CD8-positive, alpha-beta memory T cell (primary cell): Measurements from ENCODE around the gene DERA. TPM values are rescaled to one million over a fixed set of nuclear protein-coding genes. Genes with fewer than 3 reads are reported as not detected.
A peak's percentile ranks its signal among the peaks of the same experiment; 100 is the strongest.

ENCODE experiments used
- CTCF ChIA-PET: fragments of 350-600 bp; sonication (Branson Sonifier 250); formaldehyde crosslinking; loops from one replicate; lab custom pipeline; 2021; ENCODE audit warnings: antibody characterized with exemption; lab: Charles Lee
- POLR2A ChIA-PET: fragments of 350-600 bp; sonication (Branson Sonifier 250); formaldehyde crosslinking; loops from one replicate; lab custom pipeline; 2021; ENCODE audit warnings: antibody characterized with exemption; lab: Charles Lee
- DNase-seq, 5 donors: peaks; one replicate each; pipeline versions ENCODE4 v3.0.0 to v3.0.0-alpha.2; 2020 to 2022; ENCODE audit warnings: mixed read lengths in 1 of 5
- H3K27ac ChIP-seq: one replicate; pipeline ENCODE4 v1.7.0; 2013; ENCODE audit warnings: low read depth, mild to moderate bottlenecking, low read length, moderate library complexity
- H3K27me3 ChIP-seq: 2 replicates; pipeline ENCODE4 v1.7.0; 2013; ENCODE audit warnings: low read length, mild to moderate bottlenecking; ENCODE audit not compliant: insufficient read depth, poor library complexity, severe bottlenecking
- H3K36me3 ChIP-seq: 2 replicates; pipeline ENCODE4 v1.7.0; 2013; ENCODE audit warnings: mild to moderate bottlenecking, low read length, moderate library complexity; ENCODE audit not compliant: insufficient read depth
- H3K4me1 ChIP-seq: 2 replicates; pipeline ENCODE4 v1.7.0; 2013; ENCODE audit warnings: mild to moderate bottlenecking, low read length, moderate library complexity; ENCODE audit not compliant: insufficient read depth
- H3K4me3 ChIP-seq: 2 replicates; pipeline ENCODE4 v1.7.0; 2013; ENCODE audit warnings: mild to moderate bottlenecking, low read length
- H3K9me3 ChIP-seq: 2 replicates; pipeline ENCODE4 v1.7.0; 2013; ENCODE audit warnings: mild to moderate bottlenecking, low read length
- H3K27ac Mint-ChIP-seq, 8 donors: one replicate each; pipeline ENCODE4 v1.8.0; 2020 to 2021; ENCODE audit warnings: mixed read lengths in 8 of 8, mild to moderate bottlenecking in 6 of 8, inconsistent platforms in 3 of 8, moderate library complexity in 3 of 8
- H3K27me3 Mint-ChIP-seq, 2 donors: one replicate each; pipeline ENCODE4 v1.8.0; 2020 to 2021; ENCODE audit warnings: mixed read lengths in 2 of 2, mild to moderate bottlenecking in 1 of 2, moderate library complexity in 1 of 2
- H3K36me3 Mint-ChIP-seq, 3 donors: one replicate each; pipeline ENCODE4 v1.8.0; 2020 to 2021; ENCODE audit warnings: mixed read lengths in 3 of 3, inconsistent platforms in 1 of 3, mild to moderate bottlenecking in 1 of 3
- H3K4me1 Mint-ChIP-seq, 3 donors: one replicate each; pipeline ENCODE4 v1.8.0; 2020 to 2021; ENCODE audit warnings: mixed read lengths in 3 of 3, inconsistent platforms in 1 of 3, mild to moderate bottlenecking in 1 of 3
- H3K4me3 Mint-ChIP-seq, 7 donors: one replicate each; pipeline ENCODE4 v1.8.0; 2020 to 2021; ENCODE audit warnings: mixed read lengths in 7 of 7, mild to moderate bottlenecking in 6 of 7, moderate library complexity in 4 of 7, inconsistent platforms in 2 of 7
- H3K9me3 Mint-ChIP-seq, 5 donors: one replicate each; pipeline ENCODE4 v1.8.0; 2020 to 2022; ENCODE audit warnings: mixed read lengths in 5 of 5, mild to moderate bottlenecking in 3 of 5, moderate library complexity in 2 of 5, inconsistent platforms in 1 of 5
- polyA plus RNA-seq: library from polyadenylated mRNA; unstranded; fragments of 300-500 nt; fragmentation: Illumina TruSeq; gene quantifications from one replicate; pipeline ENCODE4 v1.2.3, GENCODE V29; 2021
- total RNA-seq, 2 experiments: library from RNA; stranded (reverse); gene quantifications; one replicate each; pipeline ENCODE4 v1.2.3, GENCODE V29; 2021

DERA gene
- total and polyA plus RNA-seq, 3 experiments from 2014 or later = 25.2 to 26.6 (median 25.8) TPM

GRCh38 chr12:15971211-15971610, 60.1 kb downstream of the DERA start:
- peaks cover 0 to 1% of the 10 kb centered on the region in 2 donors for H3K27me3 Mint-ChIP-seq
- H3K27ac ChIP-seq = no peak overlapping the region
- DNase-seq = no peak
- POLR2A ChIA-PET = no interaction called here
- no peaks in the 10 kb centered on the region for H3K36me3 ChIP-seq
- H3K4me3 ChIP-seq = no peak overlapping the region
- H3K27ac Mint-ChIP-seq = no peak overlapping the region
- no peaks in the 10 kb centered on the region for H3K9me3 Mint-ChIP-seq
- H3K4me1 ChIP-seq = no peaks in the 10 kb centered on the region
- H3K4me3 Mint-ChIP-seq = no peak overlapping the region
- H3K27me3 ChIP-seq = no peaks in the 10 kb centered on the region
- peaks cover 11 to 47% (median 25%) of the 10 kb centered on the region in 3 donors for H3K36me3 Mint-ChIP-seq
- CTCF ChIA-PET = no interaction called here
- no peaks in the 10 kb centered on the region for H3K4me1 Mint-ChIP-seq
- no peaks in the 10 kb centered on the region for H3K9me3 ChIP-seq

- Mint-ChIP-seq H3K27ac (no peak overlapping the region), H3K9me3 (no peaks in the 10 kb centered on the region), H3K4me1 (no peaks in the 10 kb centered on the region), H3K27me3 (peaks cover 0 to 1% of the 10 kb centered on the region in 2 donors), H3K4me3 (no peak overlapping the region), H3K36me3 (peaks cover 9 to 48% (median 22%) of the 10 kb centered on the region in 3 donors)
- DNase-seq = no peak
- ChIA-PET CTCF (no interaction called here), POLR2A (no interaction called here)
- Histone ChIP-seq H3K36me3 (no peaks in the 10 kb centered on the region), H3K4me3 (no peak overlapping the region), H3K27me3 (no peaks in the 10 kb centered on the region), H3K9me3 (no peaks in the 10 kb centered on the region), H3K4me1 (no peaks in the 10 kb centered on the region), H3K27ac (no peak overlapping the region)
These were observed 61.8 kb downstream of the DERA start for GRCh38 chr12:15972894-15973293.

GRCh38 chr12:15977999-15978951, 67.1 kb downstream of the DERA start:
- H3K27ac ChIP-seq = no peak overlapping the region
- ChIA-PET POLR2A (no interaction called here), CTCF (interaction anchor here (0.7 kb wide), 1 partner anchor 12 kb away, joined by 3 read pairs; no protein-coding TSS in a partner anchor)
- H3K9me3 Mint-ChIP-seq = no peaks in the 10 kb centered on the region
- no peaks in the 10 kb centered on the region for H3K36me3 ChIP-seq
- H3K4me3 ChIP-seq = no peak overlapping the region
- H3K4me1 Mint-ChIP-seq = no peaks in the 10 kb centered on the region
- no peaks in the 10 kb centered on the region for H3K27me3 Mint-ChIP-seq
- H3K4me1 ChIP-seq = no peaks in the 10 kb centered on the region
- H3K36me3 Mint-ChIP-seq = peaks cover 10 to 34% (median 14%) of the 10 kb centered on the region in 3 donors
- no peaks in the 10 kb centered on the region for H3K9me3 ChIP-seq
- no peak overlapping the region for H3K4me3 Mint-ChIP-seq
- H3K27me3 ChIP-seq = no peaks in the 10 kb centered on the region
- peak overlapping the region in 2 of 8 donors; percentile 55 to 64 for H3K27ac Mint-ChIP-seq
- DNase-seq = no peak

GRCh38 chr12:15979096-15980092, 68.3 kb downstream of the DERA start:
- Mint-ChIP-seq H3K9me3 (no peaks in the 10 kb centered on the region), H3K36me3 (peaks cover 19 to 43% (median 21%) of the 10 kb centered on the region in 3 donors), H3K4me1 (no peaks in the 10 kb centered on the region), H3K4me3 (no peak overlapping the region), H3K27me3 (no peaks in the 10 kb centered on the region), H3K27ac (no peak overlapping the region)
- Histone ChIP-seq H3K4me3 (no peak overlapping the region), H3K27me3 (no peaks in the 10 kb centered on the region), H3K27ac (no peak overlapping the region), H3K36me3 (no peaks in the 10 kb centered on the region), H3K9me3 (no peaks in the 10 kb centered on the region), H3K4me1 (no peaks in the 10 kb centered on the region)
- ChIA-PET POLR2A (no interaction called here), CTCF (interaction anchor here (0.7 kb wide), 1 partner anchor 13 kb away, joined by 3 read pairs; no protein-coding TSS in a partner anchor)
- no peak for DNase-seq

GRCh38 chr12:15982071-15982470, 70.9 kb downstream of the DERA start:
- no peaks in the 10 kb centered on the region for H3K27me3 ChIP-seq
- ChIA-PET CTCF (no interaction called here), POLR2A (no interaction called here)
- Mint-ChIP-seq H3K4me3 (no peak overlapping the region), H3K27ac (no peak overlapping the region), H3K36me3 (peaks cover 29 to 47% (median 30%) of the 10 kb centered on the region in 3 donors), H3K27me3 (no peaks in the 10 kb centered on the region), H3K9me3 (peaks cover 0 to 4% (median 0%) of the 10 kb centered on the region in 5 donors), H3K4me1 (peaks cover 0 to 6% (median 0%) of the 10 kb centered on the region in 3 donors)
- H3K27ac ChIP-seq = no peak overlapping the region
- no peaks in the 10 kb centered on the region for H3K9me3 ChIP-seq
- no peak overlapping the region for H3K4me3 ChIP-seq
- no peaks in the 10 kb centered on the region for H3K36me3 ChIP-seq
- no peak for DNase-seq
- no peaks in the 10 kb centered on the region for H3K4me1 ChIP-seq

- no peaks in the 10 kb centered on the region for H3K9me3 ChIP-seq
- ChIA-PET CTCF (no interaction called here), POLR2A (no interaction called here)
- no peak overlapping the region for H3K27ac ChIP-seq
- no peaks in the 10 kb centered on the region for H3K36me3 ChIP-seq
- no peak overlapping the region for H3K4me3 ChIP-seq
- no peaks in the 10 kb centered on the region for H3K27me3 Mint-ChIP-seq
- H3K4me3 Mint-ChIP-seq = no peak overlapping the region
- H3K4me1 ChIP-seq = no peaks in the 10 kb centered on the region
- H3K9me3 Mint-ChIP-seq = peaks cover 0 to 4% (median 0%) of the 10 kb centered on the region in 5 donors
- peaks cover 29 to 47% (median 32%) of the 10 kb centered on the region in 3 donors for H3K36me3 Mint-ChIP-seq
- H3K4me1 Mint-ChIP-seq = peaks cover 0 to 6% (median 0%) of the 10 kb centered on the region in 3 donors
- DNase-seq = no peak
- no peaks in the 10 kb centered on the region for H3K27me3 ChIP-seq
- no peak overlapping the region for H3K27ac Mint-ChIP-seq
These were observed 71.3 kb downstream of the DERA start for GRCh38 chr12:15982471-15982870.

- Mint-ChIP-seq H3K4me3 (no peak overlapping the region), H3K36me3 (peaks cover 29 to 50% (median 36%) of the 10 kb centered on the region in 3 donors), H3K9me3 (peaks cover 0 to 4% (median 0%) of the 10 kb centered on the region in 5 donors), H3K4me1 (peaks cover 0 to 6% (median 0%) of the 10 kb centered on the region in 3 donors), H3K27ac (peak overlapping the region in 2 of 8 donors; percentile 9 to 63), H3K27me3 (no peaks in the 10 kb centered on the region)
- DNase-seq = no peak
- Histone ChIP-seq H3K4me3 (no peak overlapping the region), H3K27me3 (no peaks in the 10 kb centered on the region), H3K27ac (no peak overlapping the region), H3K9me3 (no peaks in the 10 kb centered on the region), H3K4me1 (no peaks in the 10 kb centered on the region), H3K36me3 (no peaks in the 10 kb centered on the region)
- ChIA-PET CTCF (no interaction called here), POLR2A (no interaction called here)
These were observed 71.8 kb downstream of the DERA start for GRCh38 chr12:15982921-15983320.
